ENCODE results near the gene FNBP1. TPM values are rescaled to one million over a fixed set of nuclear protein-coding genes. Genes with fewer than 3 reads are reported as not detected.

The FNBP1 gene
- total RNA-seq, 6 experiments from 2014 or later: 34.7 to 40.6 (median 35.5) TPM

DNA sequence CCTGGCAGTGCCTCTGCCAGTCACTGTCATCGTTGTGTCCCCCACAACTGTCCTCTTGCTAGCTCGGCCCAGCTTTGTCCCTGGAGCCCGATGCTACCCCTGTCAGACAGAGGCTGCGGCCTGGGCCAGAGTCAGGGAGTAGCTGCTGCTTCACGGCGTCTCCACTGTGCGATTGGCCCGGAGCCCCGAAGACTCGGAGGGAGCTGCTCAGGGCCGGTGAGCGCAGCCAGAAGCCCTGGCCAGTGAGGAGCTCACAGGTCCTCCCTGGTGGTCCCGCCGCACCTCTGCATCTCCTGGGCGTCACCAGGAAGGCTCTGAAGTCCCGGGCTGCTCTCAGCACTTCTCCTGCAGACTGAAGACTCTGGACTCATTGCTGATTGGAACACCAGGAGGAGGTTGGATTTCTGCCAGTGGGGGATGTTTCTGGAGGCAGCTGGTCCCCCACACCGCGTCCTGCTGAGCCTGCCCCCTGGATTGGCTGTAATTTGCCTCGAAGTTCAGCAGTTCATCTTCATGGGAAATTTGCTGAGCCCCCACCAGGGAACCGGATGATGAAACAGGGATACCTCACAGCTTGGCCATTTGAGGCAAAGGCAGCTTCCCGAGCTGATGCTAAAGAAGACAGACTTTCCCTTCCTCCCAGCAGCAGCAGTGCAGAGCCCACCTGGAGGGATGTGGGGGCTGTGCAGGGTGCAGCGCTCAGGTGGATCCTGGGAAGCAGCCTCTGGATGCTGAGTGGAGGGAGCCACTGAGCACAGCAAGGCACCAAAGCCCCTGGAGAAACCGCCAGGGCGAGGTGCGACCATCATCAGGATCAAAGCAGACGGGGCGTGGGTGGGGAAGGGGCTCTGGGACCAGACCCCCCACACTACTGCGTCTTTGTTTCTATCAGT is 162.1 kb downstream of the FNBP1 start:
- Mint-ChIP-seq H3K36me3 (ENCODE audit: low read depth) (no peaks in the 10 kb centered on the region), H3K27me3 (ENCODE audit: insufficient read depth) (no peaks in the 10 kb centered on the region; the same call in 1 of the 2 replicates), H3K4me1 (ENCODE audit: low read depth) (peaks cover 23% of the 10 kb centered on the region), H3K27ac (no peak overlapping the region), H3K9me3 (no peaks in the 10 kb centered on the region), H3K4me3 (no peak overlapping the region)
- no peak for DNase-seq
- TF ChIP-seq, protein P1, sequence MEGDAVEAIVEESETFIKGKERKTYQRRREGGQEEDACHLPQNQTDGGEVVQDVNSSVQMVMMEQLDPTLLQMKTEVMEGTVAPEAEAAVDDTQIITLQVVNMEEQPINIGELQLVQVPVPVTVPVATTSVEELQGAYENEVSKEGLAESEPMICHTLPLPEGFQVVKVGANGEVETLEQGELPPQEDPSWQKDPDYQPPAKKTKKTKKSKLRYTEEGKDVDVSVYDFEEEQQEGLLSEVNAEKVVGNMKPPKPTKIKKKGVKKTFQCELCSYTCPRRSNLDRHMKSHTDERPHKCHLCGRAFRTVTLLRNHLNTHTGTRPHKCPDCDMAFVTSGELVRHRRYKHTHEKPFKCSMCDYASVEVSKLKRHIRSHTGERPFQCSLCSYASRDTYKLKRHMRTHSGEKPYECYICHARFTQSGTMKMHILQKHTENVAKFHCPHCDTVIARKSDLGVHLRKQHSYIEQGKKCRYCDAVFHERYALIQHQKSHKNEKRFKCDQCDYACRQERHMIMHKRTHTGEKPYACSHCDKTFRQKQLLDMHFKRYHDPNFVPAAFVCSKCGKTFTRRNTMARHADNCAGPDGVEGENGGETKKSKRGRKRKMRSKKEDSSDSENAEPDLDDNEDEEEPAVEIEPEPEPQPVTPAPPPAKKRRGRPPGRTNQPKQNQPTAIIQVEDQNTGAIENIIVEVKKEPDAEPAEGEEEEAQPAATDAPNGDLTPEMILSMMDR (IDR thresholded peaks at IDR 0.05): no peak

DNA sequence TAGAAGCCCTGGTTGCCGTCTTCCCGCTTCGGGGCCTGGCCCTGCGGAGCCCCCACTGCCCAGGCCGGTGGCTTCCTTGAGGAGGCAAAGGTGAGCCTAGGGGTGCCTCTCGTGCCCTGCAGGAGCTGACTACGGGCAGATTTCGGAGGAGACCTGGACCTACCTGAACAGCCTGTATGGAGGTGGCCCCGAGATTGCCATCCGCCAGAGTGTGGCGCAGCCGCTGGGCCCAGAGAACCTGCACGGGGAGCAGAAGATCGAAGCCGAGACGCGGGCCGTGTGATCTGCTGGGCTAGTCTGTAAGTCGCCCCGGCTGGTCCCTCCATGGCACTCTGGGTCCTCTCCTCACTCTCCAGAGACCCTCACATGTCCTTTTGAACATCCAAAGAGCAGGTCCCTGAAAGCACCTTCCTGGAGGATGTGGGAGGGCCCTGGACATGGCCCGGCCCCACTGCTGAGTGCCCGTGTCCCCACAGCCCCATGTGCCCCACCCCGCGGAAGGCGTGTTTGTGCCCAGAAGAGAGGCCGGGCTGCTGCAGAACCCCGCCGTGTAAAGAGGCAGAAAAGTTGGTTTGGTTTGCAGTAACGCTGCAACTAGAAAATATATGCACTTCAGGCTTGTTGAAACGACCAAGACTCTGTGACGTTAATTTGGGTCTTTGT is 162.9 kb downstream of the FNBP1 start:
- H3K9me3 Mint-ChIP-seq: no peaks in the 10 kb centered on the region
- H3K27me3 Mint-ChIP-seq (ENCODE audit: insufficient read depth): no peaks in the 10 kb centered on the region; the same call in 1 of the 2 replicates
- H3K27ac Mint-ChIP-seq: no peak overlapping the region
- no peak overlapping the region for H3K4me3 Mint-ChIP-seq
- H3K4me1 Mint-ChIP-seq (ENCODE audit: low read depth): peaks cover 15% of the 10 kb centered on the region
- no peaks in the 10 kb centered on the region for H3K36me3 Mint-ChIP-seq (ENCODE audit: low read depth)
- TF ChIP-seq, protein P1 (IDR thresholded peaks at IDR 0.05): no peak
- DNase-seq: no peak

DNA sequence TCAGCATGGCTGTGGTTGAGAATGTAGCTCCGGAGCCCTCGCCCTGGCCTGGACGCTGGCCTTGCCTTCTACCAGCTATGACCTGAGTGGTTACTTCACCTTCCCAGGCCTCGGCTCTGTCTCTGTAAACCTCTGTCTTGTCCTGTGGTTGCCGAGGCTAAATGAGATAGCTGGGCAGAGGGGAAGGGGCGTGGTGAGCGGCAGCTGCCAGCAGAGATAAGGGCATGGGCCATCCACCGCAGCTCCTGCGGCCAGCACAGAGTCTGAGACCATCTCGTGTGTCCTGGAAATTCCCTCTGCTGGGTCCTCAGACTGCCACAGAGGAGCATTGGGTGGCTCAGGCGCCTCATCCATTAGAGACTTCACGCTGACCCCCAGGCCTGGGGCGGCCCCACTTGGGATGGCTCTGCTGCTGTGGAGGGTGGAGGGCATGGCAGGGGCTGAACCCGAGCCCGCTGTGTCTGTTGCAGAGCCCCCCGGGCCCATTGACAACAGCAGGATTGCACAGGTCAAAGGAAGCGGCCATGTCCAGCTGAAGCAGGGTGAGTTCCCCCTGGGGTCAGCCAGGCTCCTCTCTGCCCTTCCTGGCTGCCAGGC is 163.8 kb downstream of the FNBP1 start:
- TF ChIP-seq, protein P1 (IDR thresholded peaks at IDR 0.05): no peak
- no peaks in the 10 kb centered on the region; the same call in 1 of the 2 replicates for H3K27me3 Mint-ChIP-seq (ENCODE audit: insufficient read depth)
- 0 out of 2 replicates have a peak, but pooled peaks cover 5% of the 10 kb centered on the region for H3K36me3 Mint-ChIP-seq (ENCODE audit: low read depth)
- no peaks in the 10 kb centered on the region for H3K9me3 Mint-ChIP-seq
- H3K4me3 Mint-ChIP-seq: no peak overlapping the region
- H3K27ac Mint-ChIP-seq: no peak overlapping the region
- no peak for DNase-seq
- peaks cover 6% of the 10 kb centered on the region for H3K4me1 Mint-ChIP-seq (ENCODE audit: low read depth)

DNA sequence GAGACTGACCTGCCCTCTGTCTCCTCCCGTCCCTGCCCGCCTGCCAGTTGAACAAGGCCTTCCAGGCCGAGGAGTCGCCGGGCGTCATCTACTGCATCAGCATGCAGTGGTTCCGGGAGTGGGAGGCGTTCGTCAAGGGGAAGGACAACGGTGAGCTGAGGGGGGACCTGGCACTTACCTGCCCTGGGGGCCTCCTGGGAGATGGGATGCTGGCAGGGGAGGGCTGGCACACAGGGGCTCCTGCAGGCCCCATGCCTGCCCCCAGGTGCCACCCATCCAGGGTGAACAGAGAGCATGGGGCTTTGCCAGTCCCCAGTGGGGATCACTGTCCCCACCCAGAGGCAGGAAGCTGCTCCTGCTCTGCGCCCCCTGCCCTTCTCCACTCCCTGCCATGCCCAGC is 164.7 kb downstream of the FNBP1 start:
- no peak for DNase-seq
- Mint-ChIP-seq H3K9me3 (no peaks in the 10 kb centered on the region), H3K27ac (no peak overlapping the region), H3K27me3 (ENCODE audit: insufficient read depth) (no peaks in the 10 kb centered on the region; the same call in 1 of the 2 replicates), H3K4me3 (no peak overlapping the region), H3K36me3 (ENCODE audit: low read depth) (peaks cover 10% of the 10 kb centered on the region; the same call in 1 of the 2 replicates), H3K4me1 (ENCODE audit: low read depth) (no peaks in the 10 kb centered on the region)
- TF ChIP-seq, protein P1 (IDR thresholded peaks at IDR 0.05): no peak

DNA sequence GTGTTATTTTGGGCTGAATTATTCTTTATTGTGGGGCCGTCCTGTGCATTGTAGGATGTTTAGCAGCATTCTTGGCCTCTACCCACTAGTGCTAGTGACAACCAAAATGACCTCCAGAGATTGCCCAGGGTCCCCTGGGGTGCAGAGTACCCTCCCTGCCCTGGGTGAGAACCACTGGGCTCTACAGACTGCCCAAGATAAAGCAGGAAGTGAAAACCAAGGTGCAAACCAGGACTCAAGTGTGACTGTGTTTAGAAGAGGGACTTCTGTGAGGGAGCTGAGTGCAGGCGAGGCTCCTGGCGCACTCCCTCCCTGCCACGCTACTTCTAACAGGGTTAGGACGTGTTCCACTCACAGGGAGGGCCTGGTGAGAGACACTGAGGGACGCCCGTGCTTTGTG is 166.2 kb downstream of the FNBP1 start:
- no peak for DNase-seq
- Mint-ChIP-seq H3K4me3 (no peak overlapping the region), H3K4me1 (ENCODE audit: low read depth) (no peaks in the 10 kb centered on the region), H3K9me3 (no peaks in the 10 kb centered on the region), H3K36me3 (ENCODE audit: low read depth) (peaks cover 10% of the 10 kb centered on the region; the same call in 1 of the 2 replicates), H3K27me3 (ENCODE audit: insufficient read depth) (no peaks in the 10 kb centered on the region; the same call in 1 of the 2 replicates), H3K27ac (no peak overlapping the region)
- TF ChIP-seq, protein P1 (IDR thresholded peaks at IDR 0.05): no peak
